ENCODE data around the gene C16orf78.

GRCh38 chr16:49359591-49359990, 14.0 kb upstream of the C16orf78 start:
- TF ChIP-seq CTCF (IDR thresholded peaks at IDR 0.05) (no peak), EZH2 (IDR thresholded peaks at IDR 0.05) (no peak), EZH2phosphoT487 (IDR thresholded peaks at IDR 0.05) (no peak)

Data from neural progenitor cell (in vitro differentiated cells).